Activated naive CD4-positive, alpha-beta T cell treated with anti-CD3 and anti-CD28 coated beads, Interleukin-2, amount 50 U/mL, for 24 hours (primary cell): ENCODE data around the gene FKBP11.

Experiments
- H3K27ac Mint-ChIP-seq: one replicate; pipeline ENCODE4 v1.8.0; 2021; ENCODE audit warnings: mild to moderate bottlenecking, mixed read lengths
- H3K27me3 Mint-ChIP-seq: one replicate; pipeline ENCODE4 v1.8.0; 2021; ENCODE audit warnings: mixed read lengths
- H3K36me3 Mint-ChIP-seq: one replicate; pipeline ENCODE4 v1.8.0; 2021; ENCODE audit warnings: mixed read lengths
- H3K4me1 Mint-ChIP-seq: one replicate; pipeline ENCODE4 v1.8.0; 2021; ENCODE audit warnings: mixed read lengths
- H3K4me3 Mint-ChIP-seq: one replicate; pipeline ENCODE4 v1.8.0; 2021; ENCODE audit warnings: mild to moderate bottlenecking, mixed read lengths
- H3K9me3 Mint-ChIP-seq: one replicate; pipeline ENCODE4 v1.8.0; 2021; ENCODE audit warnings: mixed read lengths

FKBP11 gene

GRCh38 chr12:48925304-48926011, at the start of gene FKBP11:
Gene FKBP11 (minus strand): TSS chr12:48925492. CDS start chr12:48925428, 64 bp downstream.
- Mint-ChIP-seq H3K27me3 (no peaks in the 10 kb centered on the region), H3K9me3 (no peaks in the 10 kb centered on the region), H3K27ac (peak within 1 kb of the TSS; percentile 95), H3K4me3 (peak within 1 kb of the TSS; percentile 89), H3K36me3 (peaks cover 22% of the 10 kb centered on the region), H3K4me1 (peaks cover 55% of the 10 kb centered on the region)

- Mint-ChIP-seq H3K27ac (no peak overlapping the region), H3K4me3 (no peak overlapping the region), H3K4me1 (peaks cover 43% of the 10 kb centered on the region), H3K36me3 (no peaks in the 10 kb centered on the region), H3K9me3 (no peaks in the 10 kb centered on the region), H3K27me3 (peaks cover 29% of the 10 kb centered on the region)
Observed at GRCh38 chr12:48973941-48974673, 48.8 kb upstream of the FKBP11 start.

DNA sequence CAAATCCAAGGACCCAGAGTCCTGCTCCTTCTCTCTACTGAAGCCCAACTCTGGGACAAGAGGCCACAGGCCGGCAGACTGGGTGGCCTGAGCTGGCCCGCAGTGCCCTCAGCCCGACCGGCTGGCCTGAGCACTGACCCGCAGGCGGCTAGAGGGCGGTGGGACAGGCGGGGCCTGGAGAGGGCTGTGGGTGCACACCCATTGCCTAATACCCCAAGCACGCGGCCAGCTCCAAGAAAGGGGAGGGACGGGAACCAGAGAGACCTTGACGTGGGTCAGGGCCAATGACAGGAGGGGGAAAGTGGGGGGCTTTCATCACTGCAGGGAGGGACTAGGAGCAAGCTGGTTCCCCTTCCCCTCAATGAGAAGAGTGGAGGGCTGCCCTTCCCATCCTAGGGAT, 48.2 kb upstream of the FKBP11 start:
- peaks cover 26% of the 10 kb centered on the region for H3K27me3 Mint-ChIP-seq
- no peak overlapping the region for H3K4me3 Mint-ChIP-seq
- H3K36me3 Mint-ChIP-seq: no peaks in the 10 kb centered on the region
- peaks cover 37% of the 10 kb centered on the region for H3K4me1 Mint-ChIP-seq
- H3K9me3 Mint-ChIP-seq: no peaks in the 10 kb centered on the region
- H3K27ac Mint-ChIP-seq: no peak overlapping the region

DNA sequence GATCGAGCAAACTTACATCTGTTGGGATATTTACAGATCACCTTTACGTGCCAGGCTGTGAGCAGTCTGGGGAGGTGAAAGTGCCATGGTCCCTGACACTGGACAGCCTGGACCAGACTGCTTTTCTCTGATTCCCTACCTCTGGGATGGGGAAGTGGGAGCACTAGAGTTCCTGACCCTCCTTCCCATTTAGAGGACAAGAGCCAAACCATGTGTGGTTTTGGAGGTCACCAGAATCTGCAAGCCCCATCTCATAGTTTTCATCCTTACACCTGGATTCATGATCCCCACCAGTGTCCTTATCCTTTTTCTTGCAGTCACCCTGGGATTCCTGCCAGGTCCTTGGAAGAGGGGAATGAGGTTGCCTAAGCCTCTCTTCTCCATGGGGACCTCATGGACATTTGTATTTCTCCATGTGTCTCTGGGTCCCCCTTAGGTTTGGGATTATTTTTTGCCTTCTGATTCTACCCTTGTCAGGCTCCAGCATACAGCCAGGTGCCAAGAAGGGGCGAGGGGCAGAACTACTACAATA, 47.7 kb upstream of the FKBP11 start:
- H3K27me3 Mint-ChIP-seq: peaks cover 26% of the 10 kb centered on the region
- H3K27ac Mint-ChIP-seq: no peak overlapping the region
- no peak overlapping the region for H3K4me3 Mint-ChIP-seq
- H3K9me3 Mint-ChIP-seq: no peaks in the 10 kb centered on the region
- H3K36me3 Mint-ChIP-seq: no peaks in the 10 kb centered on the region
- H3K4me1 Mint-ChIP-seq: peaks cover 37% of the 10 kb centered on the region

- H3K4me3 Mint-ChIP-seq: no peak overlapping the region
- H3K36me3 Mint-ChIP-seq: no peaks in the 10 kb centered on the region
- peaks cover 31% of the 10 kb centered on the region for H3K4me1 Mint-ChIP-seq
- H3K27ac Mint-ChIP-seq: no peak overlapping the region
- peaks cover 25% of the 10 kb centered on the region for H3K27me3 Mint-ChIP-seq
- no peaks in the 10 kb centered on the region for H3K9me3 Mint-ChIP-seq
Observed at GRCh38 chr12:48972213-48972951, 47.1 kb upstream of the FKBP11 start.

- H3K36me3 Mint-ChIP-seq: no peaks in the 10 kb centered on the region
- peaks cover 28% of the 10 kb centered on the region for H3K4me1 Mint-ChIP-seq
- H3K4me3 Mint-ChIP-seq: peak overlapping the region; percentile 55
- peak overlapping the region; percentile 18 for H3K27ac Mint-ChIP-seq
- H3K27me3 Mint-ChIP-seq: peaks cover 25% of the 10 kb centered on the region
- H3K9me3 Mint-ChIP-seq: no peaks in the 10 kb centered on the region
Observed at GRCh38 chr12:48970702-48971334, 45.5 kb upstream of the FKBP11 start.

DNA sequence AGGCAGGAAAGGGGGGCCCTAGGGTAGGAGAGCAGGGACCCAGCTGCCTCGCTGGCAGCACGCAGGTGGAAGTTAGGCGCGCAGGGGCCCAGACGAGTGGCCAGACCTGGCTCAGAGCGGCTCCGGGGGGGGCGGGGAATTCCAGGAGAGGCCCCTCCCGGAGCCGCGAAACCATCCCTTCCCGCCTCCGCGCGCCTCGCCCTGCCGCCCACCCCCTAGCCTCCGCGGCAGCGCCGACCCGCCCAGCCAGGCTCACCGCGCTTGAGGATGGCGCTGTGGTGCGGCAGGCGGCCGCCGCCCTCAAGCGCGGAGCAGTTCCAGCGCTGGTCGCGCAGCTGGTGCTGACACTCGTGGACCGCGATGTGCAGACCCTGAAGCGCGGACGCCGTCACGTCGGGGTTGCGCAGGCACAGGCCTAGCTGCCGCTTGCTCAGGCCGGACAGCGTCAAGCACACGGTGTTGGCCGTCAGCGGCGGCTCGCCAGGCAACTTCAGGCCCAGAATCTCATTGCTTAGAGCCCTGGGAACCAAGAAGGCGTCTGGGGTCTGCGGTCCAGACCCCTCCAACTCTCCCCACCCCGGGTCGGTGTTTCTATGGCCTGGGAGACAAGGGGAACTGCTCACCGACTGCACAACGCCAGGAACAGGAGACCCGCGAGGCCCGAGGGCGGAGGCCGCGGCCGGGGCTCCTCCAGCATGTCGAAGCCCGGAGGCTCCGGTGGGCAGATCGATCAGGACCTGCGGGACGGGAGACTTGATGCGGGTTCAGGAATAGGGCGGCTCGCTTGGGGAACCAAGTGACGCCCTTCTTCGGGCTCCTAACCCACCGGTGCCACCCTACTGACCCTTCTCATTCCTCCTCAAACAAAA, 44.8 kb upstream of the FKBP11 start:
- Mint-ChIP-seq H3K4me3 (peak overlapping the region; percentile 55), H3K27ac (no peak overlapping the region), H3K4me1 (peaks cover 28% of the 10 kb centered on the region), H3K36me3 (no peaks in the 10 kb centered on the region), H3K9me3 (no peaks in the 10 kb centered on the region), H3K27me3 (peaks cover 23% of the 10 kb centered on the region)

DNA sequence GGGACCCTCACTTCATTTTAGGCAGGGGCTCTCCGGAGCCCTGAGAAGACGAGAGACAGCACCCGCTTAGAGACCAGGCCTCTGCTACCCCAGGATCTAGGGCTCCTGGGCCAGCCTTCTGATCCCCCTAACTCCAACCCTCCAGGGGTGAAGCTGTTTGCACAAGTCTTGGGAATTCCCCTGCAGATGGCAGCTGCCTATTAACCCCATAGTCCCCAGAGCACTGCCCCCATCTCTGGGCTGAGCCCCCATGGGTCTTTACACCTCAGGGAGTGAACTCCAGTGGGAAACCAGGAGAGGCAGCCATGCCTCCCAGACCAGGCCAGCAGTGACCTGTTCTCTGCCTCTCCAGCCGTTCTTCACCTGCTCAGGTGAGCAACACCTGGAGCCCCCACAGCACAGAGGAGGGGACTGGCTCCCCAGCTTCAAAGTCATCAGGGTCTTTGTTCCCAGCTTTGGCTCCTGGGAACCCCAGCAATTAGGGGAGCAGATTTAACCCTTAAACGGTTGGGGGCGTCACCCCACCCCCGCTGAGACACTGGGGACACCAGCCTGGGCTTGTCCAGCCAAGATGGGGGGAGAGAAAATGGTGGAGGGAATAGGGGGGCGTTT, 44.0 kb upstream of the FKBP11 start:
- H3K27ac Mint-ChIP-seq: no peak overlapping the region
- peaks cover 28% of the 10 kb centered on the region for H3K4me1 Mint-ChIP-seq
- H3K9me3 Mint-ChIP-seq: no peaks in the 10 kb centered on the region
- H3K27me3 Mint-ChIP-seq: peaks cover 19% of the 10 kb centered on the region
- no peaks in the 10 kb centered on the region for H3K36me3 Mint-ChIP-seq
- H3K4me3 Mint-ChIP-seq: peak overlapping the region; percentile 39

DNA sequence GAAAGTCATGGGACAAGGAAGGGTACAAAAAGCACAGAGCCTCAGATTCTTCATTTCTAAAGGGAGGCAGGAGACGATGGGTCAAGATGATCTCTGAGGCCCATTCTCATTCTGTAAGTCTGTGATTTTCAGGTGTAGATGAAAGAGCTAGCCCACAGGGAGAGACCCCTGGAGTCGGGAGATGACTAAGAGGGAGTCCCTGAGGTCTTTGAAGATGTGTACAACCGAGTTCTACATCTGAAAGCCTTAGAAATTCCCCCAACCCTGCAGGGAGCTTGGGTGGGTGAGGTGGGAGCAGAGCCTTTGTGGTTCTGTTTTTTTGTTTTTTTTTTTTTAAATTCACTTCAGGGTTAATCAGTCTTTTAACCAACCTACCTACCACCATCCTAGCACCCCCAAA, 43.2 kb upstream of the FKBP11 start:
- Mint-ChIP-seq H3K9me3 (no peaks in the 10 kb centered on the region), H3K27ac (no peak overlapping the region), H3K27me3 (peaks cover 19% of the 10 kb centered on the region), H3K36me3 (no peaks in the 10 kb centered on the region), H3K4me1 (peaks cover 28% of the 10 kb centered on the region), H3K4me3 (no peak overlapping the region)

- Mint-ChIP-seq H3K4me3 (no peak overlapping the region), H3K4me1 (peaks cover 28% of the 10 kb centered on the region), H3K36me3 (no peaks in the 10 kb centered on the region), H3K27ac (no peak overlapping the region), H3K9me3 (no peaks in the 10 kb centered on the region), H3K27me3 (peaks cover 17% of the 10 kb centered on the region)
Observed at GRCh38 chr12:48967991-48968390, 42.7 kb upstream of the FKBP11 start.

DNA sequence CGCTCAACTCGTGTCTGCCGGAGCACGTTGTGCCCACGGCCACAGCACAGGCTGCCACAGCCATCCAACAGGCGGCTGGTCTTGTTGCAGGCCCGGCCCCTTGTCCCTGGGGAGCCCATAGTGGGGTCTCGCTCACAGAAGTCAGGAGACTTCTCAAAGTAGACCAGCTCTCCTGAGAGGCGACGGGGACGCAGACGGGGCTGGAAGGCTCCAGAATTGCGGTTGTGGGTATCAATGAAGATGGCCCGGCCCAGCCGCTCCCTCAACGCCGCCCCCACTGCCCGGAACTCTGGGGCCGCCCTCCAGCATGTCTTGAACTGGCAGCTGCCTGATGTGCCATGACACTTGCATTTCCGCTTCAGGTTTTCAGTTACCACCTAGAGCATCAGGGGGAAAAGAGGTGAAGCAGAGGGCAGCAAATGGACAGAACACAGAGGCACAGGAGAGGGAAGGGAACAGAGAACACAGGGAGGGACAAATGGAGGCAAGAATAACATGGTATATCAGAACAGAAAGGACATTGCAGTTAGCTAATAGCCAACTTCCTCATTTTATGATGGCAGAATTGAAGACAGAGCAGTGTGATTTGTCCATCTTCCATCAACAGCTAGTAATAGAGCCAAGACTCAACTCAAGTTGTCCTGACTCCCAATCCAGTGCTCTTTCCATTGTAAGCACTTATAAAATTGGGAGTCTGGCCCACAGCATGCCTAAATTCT, 41.0 kb upstream of the FKBP11 start:
- Mint-ChIP-seq H3K4me3 (no peak overlapping the region), H3K36me3 (no peaks in the 10 kb centered on the region), H3K27ac (no peak overlapping the region), H3K9me3 (no peaks in the 10 kb centered on the region), H3K27me3 (peaks cover 8% of the 10 kb centered on the region), H3K4me1 (peaks cover 15% of the 10 kb centered on the region)

- H3K27ac Mint-ChIP-seq: no peak overlapping the region
- no peak overlapping the region for H3K4me3 Mint-ChIP-seq
- H3K9me3 Mint-ChIP-seq: no peaks in the 10 kb centered on the region
- H3K27me3 Mint-ChIP-seq: no peaks in the 10 kb centered on the region
- no peaks in the 10 kb centered on the region for H3K36me3 Mint-ChIP-seq
- peaks cover 6% of the 10 kb centered on the region for H3K4me1 Mint-ChIP-seq
Observed at GRCh38 chr12:48965298-48965838, 40.1 kb upstream of the FKBP11 start.

DNA sequence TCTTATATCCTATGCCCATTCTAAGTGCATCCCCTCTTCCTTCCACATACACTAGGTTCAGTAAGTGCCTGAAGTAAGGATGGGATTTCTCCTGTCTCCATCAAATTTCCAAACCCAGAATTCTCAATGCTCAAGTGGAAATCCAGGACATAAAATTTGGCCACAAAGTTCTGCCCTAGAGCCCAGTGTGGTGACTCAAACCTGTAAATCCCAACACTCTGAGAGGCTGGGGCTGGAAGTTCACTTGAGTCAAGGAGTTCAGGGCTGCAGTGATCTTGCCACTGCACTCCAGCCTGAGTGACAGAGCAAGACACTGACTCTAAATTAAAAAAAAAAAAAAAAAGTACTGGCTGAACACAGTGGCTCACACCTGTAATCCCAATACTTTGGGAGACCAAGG, 36.5 kb upstream of the FKBP11 start:
- H3K27ac Mint-ChIP-seq: no peak overlapping the region
- no peaks in the 10 kb centered on the region for H3K27me3 Mint-ChIP-seq

More for the DNA sequence above, 36.5 kb upstream of the FKBP11 start:
- H3K36me3 Mint-ChIP-seq: no peaks in the 10 kb centered on the region
- H3K9me3 Mint-ChIP-seq: no peaks in the 10 kb centered on the region
- H3K4me1 Mint-ChIP-seq: peaks cover 4% of the 10 kb centered on the region
- no peak overlapping the region for H3K4me3 Mint-ChIP-seq
